ENCODE data around the gene DGKD.

The DGKD gene

DNA sequence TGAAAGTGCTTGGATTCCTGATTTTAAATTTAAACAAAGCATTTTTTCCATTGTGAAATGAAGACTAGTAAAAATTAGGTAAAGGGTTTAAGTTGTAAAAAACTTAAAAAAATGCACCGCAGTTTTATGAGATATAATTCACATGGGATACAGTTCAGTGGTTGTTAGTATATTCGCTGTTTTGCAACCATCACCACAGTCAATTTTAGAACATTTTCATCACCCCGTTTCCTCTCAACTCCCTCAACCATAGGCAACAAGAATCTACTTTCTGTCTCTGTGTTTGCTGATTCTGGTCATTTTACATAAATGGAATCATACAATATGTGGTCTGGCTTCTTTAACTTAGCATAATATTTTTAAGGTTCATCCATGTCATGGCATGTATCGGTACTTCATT lies 4.0 kb downstream of the DGKD start:
- Histone ChIP-seq H3K79me2 (ENCODE audit: insufficient read depth, low read length) (peaks cover 61% of the 10 kb centered on the region), H3K4me2 (ENCODE audit: insufficient read depth, low read length) (no peak overlapping the region), H3K36me3 (ENCODE audit: insufficient read depth, low read length) (peaks cover 5% of the 10 kb centered on the region; the same call in 1 of the 2 replicates), H3K9me3 (ENCODE audit: insufficient read depth, low read length, severe bottlenecking) (no peaks in the 10 kb centered on the region), H2AFZ (ENCODE audit: low read depth, low read length) (no peak overlapping the region), H3K4me1 (ENCODE audit: insufficient read depth, low read length) (peaks cover 38% of the 10 kb centered on the region), H3K9ac (ENCODE audit: low read depth, low read length) (no peak overlapping the region), H3K4me3 (ENCODE audit: low read depth in 1 of 2, low read length in 2 of 2) (no peak overlapping the region), H3K27me3 (ENCODE audit: insufficient read depth, low read length, poor library complexity) (no peaks in the 10 kb centered on the region), H3K27ac (ENCODE audit: low read length) (no peak overlapping the region), H4K20me1 (ENCODE audit: insufficient read depth, low read length) (peaks cover 19% of the 10 kb centered on the region)
- TF ChIP-seq, protein P1, sequence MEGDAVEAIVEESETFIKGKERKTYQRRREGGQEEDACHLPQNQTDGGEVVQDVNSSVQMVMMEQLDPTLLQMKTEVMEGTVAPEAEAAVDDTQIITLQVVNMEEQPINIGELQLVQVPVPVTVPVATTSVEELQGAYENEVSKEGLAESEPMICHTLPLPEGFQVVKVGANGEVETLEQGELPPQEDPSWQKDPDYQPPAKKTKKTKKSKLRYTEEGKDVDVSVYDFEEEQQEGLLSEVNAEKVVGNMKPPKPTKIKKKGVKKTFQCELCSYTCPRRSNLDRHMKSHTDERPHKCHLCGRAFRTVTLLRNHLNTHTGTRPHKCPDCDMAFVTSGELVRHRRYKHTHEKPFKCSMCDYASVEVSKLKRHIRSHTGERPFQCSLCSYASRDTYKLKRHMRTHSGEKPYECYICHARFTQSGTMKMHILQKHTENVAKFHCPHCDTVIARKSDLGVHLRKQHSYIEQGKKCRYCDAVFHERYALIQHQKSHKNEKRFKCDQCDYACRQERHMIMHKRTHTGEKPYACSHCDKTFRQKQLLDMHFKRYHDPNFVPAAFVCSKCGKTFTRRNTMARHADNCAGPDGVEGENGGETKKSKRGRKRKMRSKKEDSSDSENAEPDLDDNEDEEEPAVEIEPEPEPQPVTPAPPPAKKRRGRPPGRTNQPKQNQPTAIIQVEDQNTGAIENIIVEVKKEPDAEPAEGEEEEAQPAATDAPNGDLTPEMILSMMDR (IDR thresholded peaks at IDR 0.05; ENCODE audit: borderline replicate concordance, extremely low read depth, low read length, poor library complexity, severe bottlenecking) = no peak
- no peak for TF ChIP-seq EZH2 (IDR thresholded peaks at IDR 0.05; ENCODE audit: borderline replicate concordance, low read depth, low read length, severe bottlenecking)
- no peak for ATAC-seq (ENCODE audit: insufficient read depth, low read depth)
- no peak for DNase-seq

DNA sequence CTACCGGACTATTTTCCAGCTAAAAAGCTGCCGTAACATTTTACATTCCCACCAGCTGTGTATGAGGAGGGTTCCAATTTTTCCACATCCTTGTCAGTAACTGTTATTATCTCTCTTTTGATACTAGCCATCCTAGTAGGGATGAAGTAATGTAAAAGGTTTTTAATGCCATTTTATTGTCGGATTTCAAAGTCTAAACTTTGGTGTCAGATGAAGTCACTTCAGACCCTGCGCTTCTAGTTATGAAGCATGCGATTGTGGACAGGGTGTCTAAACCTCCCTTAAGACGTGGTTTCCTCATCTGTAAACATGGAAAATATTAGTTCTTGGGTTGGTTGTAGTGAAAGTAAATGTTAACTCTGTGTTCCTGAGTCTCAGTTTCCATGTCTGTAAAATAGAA lies 4.7 kb downstream of the DGKD start:
- H3K36me3 ChIP-seq (ENCODE audit: insufficient read depth, low read length) = peaks cover 10% of the 10 kb centered on the region; the same call in 1 of the 2 replicates
- H3K27me3 ChIP-seq (ENCODE audit: insufficient read depth, low read length, poor library complexity) = no peaks in the 10 kb centered on the region
- TF ChIP-seq, protein P1 (IDR thresholded peaks at IDR 0.05; ENCODE audit: borderline replicate concordance, extremely low read depth, low read length, poor library complexity, severe bottlenecking) = no peak
- no peak for TF ChIP-seq EZH2 (IDR thresholded peaks at IDR 0.05; ENCODE audit: borderline replicate concordance, low read depth, low read length, severe bottlenecking)
- no peak overlapping the region for H3K9ac ChIP-seq (ENCODE audit: low read depth, low read length)
- H4K20me1 ChIP-seq (ENCODE audit: insufficient read depth, low read length) = peaks cover 19% of the 10 kb centered on the region
- no peak overlapping the region for H2AFZ ChIP-seq (ENCODE audit: low read depth, low read length)
- ATAC-seq (ENCODE audit: insufficient read depth, low read depth) (no peak), DNase-seq (no peak)
- H3K4me2 ChIP-seq (ENCODE audit: insufficient read depth, low read length) = no peak overlapping the region
- no peak overlapping the region for H3K27ac ChIP-seq (ENCODE audit: low read length)
- H3K4me1 ChIP-seq (ENCODE audit: insufficient read depth, low read length) = peaks cover 33% of the 10 kb centered on the region
- H3K4me3 ChIP-seq (ENCODE audit: low read depth in 1 of 2, low read length in 2 of 2) = no peak overlapping the region
- H3K9me3 ChIP-seq (ENCODE audit: insufficient read depth, low read length, severe bottlenecking) = no peaks in the 10 kb centered on the region
- peaks cover 61% of the 10 kb centered on the region for H3K79me2 ChIP-seq (ENCODE audit: insufficient read depth, low read length)

DNA sequence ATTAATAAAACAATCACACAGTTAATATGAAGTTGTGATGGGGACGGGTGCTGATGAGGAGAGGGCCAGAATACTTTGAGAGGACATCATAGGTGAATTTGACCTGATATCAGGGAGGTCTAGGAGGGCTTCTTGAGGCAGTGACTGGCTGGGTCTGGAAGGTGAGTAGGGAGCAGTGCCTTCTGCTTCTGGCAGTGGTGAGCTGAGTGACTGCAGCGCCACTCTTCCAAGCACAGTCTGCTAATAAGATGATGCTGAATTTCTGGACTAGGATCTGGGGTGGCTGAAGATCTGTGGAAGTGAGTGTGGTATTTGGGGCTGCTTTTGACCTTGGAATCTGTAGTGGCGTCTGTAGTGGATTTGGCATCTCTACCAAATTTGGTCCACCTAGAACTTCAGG lies 5.5 kb downstream of the DGKD start:
- Histone ChIP-seq H3K4me3 (ENCODE audit: low read depth in 1 of 2, low read length in 2 of 2) (no peak overlapping the region), H3K4me1 (ENCODE audit: insufficient read depth, low read length) (peaks cover 31% of the 10 kb centered on the region), H3K27ac (ENCODE audit: low read length) (no peak overlapping the region), H3K4me2 (ENCODE audit: insufficient read depth, low read length) (no peak overlapping the region), H4K20me1 (ENCODE audit: insufficient read depth, low read length) (peaks cover 19% of the 10 kb centered on the region), H2AFZ (ENCODE audit: low read depth, low read length) (no peak overlapping the region), H3K9ac (ENCODE audit: low read depth, low read length) (no peak overlapping the region), H3K9me3 (ENCODE audit: insufficient read depth, low read length, severe bottlenecking) (no peaks in the 10 kb centered on the region), H3K27me3 (ENCODE audit: insufficient read depth, low read length, poor library complexity) (no peaks in the 10 kb centered on the region), H3K36me3 (ENCODE audit: insufficient read depth, low read length) (peaks cover 10% of the 10 kb centered on the region; the same call in 1 of the 2 replicates), H3K79me2 (ENCODE audit: insufficient read depth, low read length) (peaks cover 61% of the 10 kb centered on the region)
- ATAC-seq (ENCODE audit: insufficient read depth, low read depth) (no peak), DNase-seq (no peak)
- TF ChIP-seq EZH2 (IDR thresholded peaks at IDR 0.05; ENCODE audit: borderline replicate concordance, low read depth, low read length, severe bottlenecking) = no peak
- TF ChIP-seq, protein P1 (IDR thresholded peaks at IDR 0.05; ENCODE audit: borderline replicate concordance, extremely low read depth, low read length, poor library complexity, severe bottlenecking) = no peak

DNA sequence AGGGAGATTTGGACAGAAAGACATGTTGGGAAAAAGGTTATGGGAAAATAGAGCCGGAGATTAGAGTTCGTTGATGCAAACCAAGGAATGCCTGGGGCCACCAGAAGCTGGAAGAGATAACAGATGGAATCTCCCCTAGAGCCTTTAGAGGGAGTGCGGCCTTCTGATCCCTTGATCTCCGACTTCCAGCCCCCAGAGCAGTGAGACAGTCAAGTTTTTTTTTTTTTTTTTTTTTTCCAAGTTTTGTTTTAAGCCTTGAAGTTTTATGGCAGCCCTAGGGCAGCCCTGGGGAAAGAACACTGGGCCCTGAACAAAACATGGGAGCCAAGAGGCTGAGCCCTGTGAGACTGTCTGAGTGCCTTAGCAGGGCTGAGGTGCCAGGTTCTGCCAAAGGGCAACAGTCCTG lies 6.5 kb downstream of the DGKD start:
- TF ChIP-seq EZH2 (IDR thresholded peaks at IDR 0.05; ENCODE audit: borderline replicate concordance, low read depth, low read length, severe bottlenecking) = no peak
- TF ChIP-seq, protein P1 (IDR thresholded peaks at IDR 0.05; ENCODE audit: borderline replicate concordance, extremely low read depth, low read length, poor library complexity, severe bottlenecking) = no peak
- no peak overlapping the region for H3K27ac ChIP-seq (ENCODE audit: low read length)
- H3K9ac ChIP-seq (ENCODE audit: low read depth, low read length) = no peak overlapping the region
- DNase-seq = no peak
- peaks cover 21% of the 10 kb centered on the region for H3K4me1 ChIP-seq (ENCODE audit: insufficient read depth, low read length)
- ATAC-seq (ENCODE audit: insufficient read depth, low read depth) = no peak
- H3K36me3 ChIP-seq (ENCODE audit: insufficient read depth, low read length) = peaks cover 10% of the 10 kb centered on the region; the same call in 1 of the 2 replicates
- H3K4me3 ChIP-seq (ENCODE audit: low read depth in 1 of 2, low read length in 2 of 2) = no peak overlapping the region
- peaks cover 52% of the 10 kb centered on the region for H3K79me2 ChIP-seq (ENCODE audit: insufficient read depth, low read length)
- peaks cover 13% of the 10 kb centered on the region; the same call in 1 of the 2 replicates for H4K20me1 ChIP-seq (ENCODE audit: insufficient read depth, low read length)
- no peak overlapping the region for H2AFZ ChIP-seq (ENCODE audit: low read depth, low read length)
- H3K4me2 ChIP-seq (ENCODE audit: insufficient read depth, low read length) = no peak overlapping the region
- no peaks in the 10 kb centered on the region for H3K27me3 ChIP-seq (ENCODE audit: insufficient read depth, low read length, poor library complexity)
- H3K9me3 ChIP-seq (ENCODE audit: insufficient read depth, low read length, severe bottlenecking) = no peaks in the 10 kb centered on the region
